H9 (cell line): Measurements from ENCODE around the gene HNRNPR. TPM values are rescaled to one million over a fixed set of nuclear protein-coding genes. Genes with fewer than 3 reads are reported as not detected.

Experiments
- DNase-seq: peaks from one replicate; pipeline ENCODE4 v3.0.0-alpha.2; 2017
- H2AFZ ChIP-seq: one replicate; pipeline ENCODE4 v1.6.1; 2013; ENCODE audit warnings: mild to moderate bottlenecking, low read length, control low read depth, moderate library complexity
- H2AK5ac ChIP-seq: 2 replicates; pipeline ENCODE4 v1.6.1; 2013; ENCODE audit warnings: low read length, control low read depth, mixed read lengths; ENCODE audit not compliant: insufficient read length
- H2BK120ac ChIP-seq: one replicate; pipeline ENCODE4 v1.6.1; 2013; ENCODE audit warnings: low read depth, mild to moderate bottlenecking, low read length, control low read depth, inconsistent platforms; ENCODE audit not compliant: poor library complexity, severe bottlenecking
- H2BK12ac ChIP-seq: 2 replicates; pipeline ENCODE4 v1.6.1; 2013; ENCODE audit warnings: low read length, control low read depth, mixed read lengths, low read depth; ENCODE audit not compliant: insufficient read length
- H2BK15ac ChIP-seq: 2 replicates; pipeline ENCODE4 v1.6.1; 2013; ENCODE audit warnings: low read depth, low read length, control low read depth
- H2BK20ac ChIP-seq: one replicate; pipeline ENCODE4 v1.6.1; 2013; ENCODE audit warnings: low read depth, mild to moderate bottlenecking, low read length, control low read depth, inconsistent platforms; ENCODE audit not compliant: poor library complexity, severe bottlenecking
- H2BK5ac ChIP-seq: 2 replicates; pipeline ENCODE4 v1.6.1; 2013; ENCODE audit warnings: low read length, control low read depth, mixed read lengths; ENCODE audit not compliant: insufficient read length
- H3K14ac ChIP-seq: 2 replicates; pipeline ENCODE4 v1.6.1; 2013; ENCODE audit warnings: low read length, control low read depth; ENCODE audit not compliant: insufficient read depth
- H3K18ac ChIP-seq: 2 replicates; pipeline ENCODE4 v1.6.1; 2013; ENCODE audit warnings: low read depth, mild to moderate bottlenecking, mixed read lengths, low read length, control low read depth; ENCODE audit not compliant: insufficient read length
- H3K23ac ChIP-seq: 2 replicates; pipeline ENCODE4 v1.6.1; 2013; ENCODE audit warnings: low read length, control low read depth, mixed read lengths, low read depth; ENCODE audit not compliant: insufficient read length
- H3K23me2 ChIP-seq: 2 replicates; pipeline ENCODE4 v1.6.1; 2013; ENCODE audit warnings: low read depth, mild to moderate bottlenecking, mixed read lengths, low read length, control low read depth; ENCODE audit not compliant: insufficient read length, poor library complexity, severe bottlenecking
- H3K27ac ChIP-seq: 2 replicates; pipeline ENCODE4 v1.5.1; 2013; ENCODE audit warnings: low read length, control low read depth, mixed read lengths, low read depth; ENCODE audit not compliant: insufficient read length
- H3K27me3 ChIP-seq: 2 replicates; pipeline ENCODE4 v1.6.1; 2013; ENCODE audit warnings: low read length, control low read depth, inconsistent platforms; ENCODE audit not compliant: insufficient read depth
- H3K4ac ChIP-seq: 2 replicates; pipeline ENCODE4 v1.6.1; 2013; ENCODE audit warnings: low read depth, mild to moderate bottlenecking, control low read depth, inconsistent platforms, low read length, moderate library complexity
- H3K4me1 ChIP-seq: 2 replicates; pipeline ENCODE4 v1.6.1; 2013; ENCODE audit warnings: low read length, control low read depth, inconsistent platforms; ENCODE audit not compliant: insufficient read depth
- H3K4me2 ChIP-seq: 2 replicates; pipeline ENCODE4 v1.6.1; 2013; ENCODE audit warnings: low read length, control low read depth, mixed read lengths; ENCODE audit not compliant: insufficient read length, insufficient read depth
- H3K56ac ChIP-seq: 2 replicates; pipeline ENCODE4 v1.6.1; 2013; ENCODE audit warnings: low read depth, mild to moderate bottlenecking, mixed read lengths, low read length, control low read depth; ENCODE audit not compliant: insufficient read length
- H3K79me1 ChIP-seq: 2 replicates; pipeline ENCODE4 v1.6.1; 2013; ENCODE audit warnings: low read depth, mild to moderate bottlenecking, moderate library complexity, low read length, control low read depth, inconsistent platforms; ENCODE audit not compliant: insufficient read depth, poor library complexity, severe bottlenecking
- H3K79me2 ChIP-seq: 2 replicates; pipeline ENCODE4 v1.6.1; 2013; ENCODE audit warnings: low read length, control low read depth, inconsistent platforms; ENCODE audit not compliant: insufficient read depth
- H3K9ac ChIP-seq: 2 replicates; pipeline ENCODE4 v1.6.1; 2013; ENCODE audit warnings: low read length, control low read depth, mixed read lengths; ENCODE audit not compliant: insufficient read length; ENCODE audit errors: extremely low read depth
- H3K9me3 ChIP-seq: one replicate; pipeline ENCODE4 v1.6.1; 2013; ENCODE audit warnings: low read depth, low read length, inconsistent platforms; ENCODE audit not compliant: control insufficient read depth
- H3T11ph ChIP-seq: one replicate; pipeline ENCODE4 v1.6.1; 2013; ENCODE audit warnings: mild to moderate bottlenecking, low read length, control low read depth, inconsistent platforms
- H4K20me1 ChIP-seq: one replicate; pipeline ENCODE4 v1.6.1; 2013; ENCODE audit not compliant: control insufficient read depth, insufficient read length, insufficient read depth
- H4K5ac ChIP-seq: 2 replicates; pipeline ENCODE4 v1.6.1; 2013; ENCODE audit warnings: low read depth, mild to moderate bottlenecking, mixed read lengths, low read length, control low read depth; ENCODE audit not compliant: insufficient read length
- H4K8ac ChIP-seq: replicated peaks from 2 replicates; pipeline ENCODE4 v1.6.1; 2013; ENCODE audit warnings: low read length, control low read depth, mixed read lengths, low read depth; ENCODE audit not compliant: insufficient read length
- H4K91ac ChIP-seq: 2 replicates; pipeline ENCODE4 v1.6.1; 2013; ENCODE audit warnings: low read depth, mild to moderate bottlenecking, moderate library complexity, mixed read lengths, low read length, control low read depth; ENCODE audit not compliant: insufficient read length
- H3K27ac Mint-ChIP-seq, 3 experiments: 2 replicates in 2 of 3; 3 replicates in 1 of 3; pipeline ENCODE4 v1.8.0; 2020 to 2021; ENCODE audit warnings: mixed read lengths in 3 of 3, mild to moderate bottlenecking in 1 of 3, moderate library complexity in 1 of 3
- H3K27me3 Mint-ChIP-seq: 2 replicates; pipeline ENCODE4 v1.8.0; 2021; ENCODE audit warnings: low read depth, mild to moderate bottlenecking, moderate library complexity, mixed read lengths
- H3K36me3 Mint-ChIP-seq, 3 experiments: 2 replicates in 2 of 3; 3 replicates in 1 of 3; pipeline ENCODE4 v1.8.0; 2020 to 2021; ENCODE audit warnings: low read depth in 3 of 3, mixed read lengths in 3 of 3; ENCODE audit not compliant: insufficient read depth in 1 of 3
- H3K4me1 Mint-ChIP-seq, 2 experiments: 2 replicates each; pipeline ENCODE4 v1.8.0; 2020; ENCODE audit warnings: mixed read lengths in 2 of 2
- H3K4me3 Mint-ChIP-seq, 2 experiments: 2 replicates in 1 of 2; 3 replicates in 1 of 2; pipeline ENCODE4 v1.8.0; 2020 to 2021; ENCODE audit warnings: mild to moderate bottlenecking in 2 of 2, mixed read lengths in 2 of 2, moderate library complexity in 1 of 2
- H3K9me3 Mint-ChIP-seq, 2 experiments: 2 replicates in 1 of 2; 3 replicates in 1 of 2; pipeline ENCODE4 v1.8.0; 2020; ENCODE audit warnings: mild to moderate bottlenecking in 2 of 2, mixed read lengths in 2 of 2, moderate library complexity in 1 of 2
- WGBS: extraction: QIAGEN DNeasy Blood & Tissue Kit; methylation state at CpG from one replicate; pipeline ENCODE4 v1.1.7; 2013; ENCODE audit warnings: missing lambda C conversion rate, low lambda C conversion rate, mixed read lengths; ENCODE audit not compliant: insufficient read length; ENCODE audit errors: extremely low coverage; 5-methylcytosine and 5-hydroxymethylcytosine counted together
- total RNA-seq: library from RNA; stranded (reverse); gene quantifications from 2 replicates; pipeline ENCODE4 v1.2.1, GENCODE V29; 2021
- TF ChIP-seq, protein P1 (sequence below): fragments of 200-600 bp; sonication (generic); conservative IDR thresholded peaks from 3 replicates; pipeline ENCODE4 v1.8.0; 2021; ENCODE audit warnings: antibody characterized with exemption, mild to moderate bottlenecking

The HNRNPR gene
- total RNA-seq, 1 experiment from 2014 or later, result 196 TPM

DNA sequence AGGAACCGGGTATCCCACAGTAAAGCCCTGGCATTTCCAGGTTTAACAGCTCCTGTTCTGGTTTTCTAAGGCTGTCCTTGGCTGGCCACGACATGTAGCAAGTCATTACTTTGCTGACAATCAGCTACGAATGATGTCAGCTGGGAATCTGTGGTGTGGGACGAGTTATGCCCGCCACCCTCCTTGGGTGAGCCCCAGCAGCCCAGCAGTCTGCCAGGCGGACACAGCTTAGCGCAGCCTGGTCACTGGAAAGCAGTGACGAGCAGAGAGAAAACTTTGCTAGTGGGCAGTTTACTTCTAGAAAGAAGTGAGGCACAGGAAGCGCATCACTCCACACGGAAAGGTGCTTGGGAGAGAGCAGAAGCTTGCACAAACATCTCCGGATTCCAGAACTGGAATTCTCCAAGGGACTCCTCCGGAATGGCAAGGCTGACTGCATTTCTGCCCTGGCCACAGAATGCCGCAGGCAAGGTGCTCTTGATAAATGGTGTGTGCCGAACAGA, 41.1 kb upstream of the HNRNPR start:
- no peak overlapping the region for H3K9ac ChIP-seq
- H3K27ac ChIP-seq, result no peak overlapping the region
- no peak overlapping the region for H4K8ac ChIP-seq
- DNase-seq, result no peak
- H2BK5ac ChIP-seq, result no peak overlapping the region
- H2BK120ac ChIP-seq, result no peak overlapping the region
- H3K27me3 Mint-ChIP-seq, result no peaks in the 10 kb centered on the region
- no peaks in the 10 kb centered on the region for H3K9me3 Mint-ChIP-seq
- H2AFZ ChIP-seq, result no peak overlapping the region
- no peak overlapping the region for H4K91ac ChIP-seq
- no peaks in the 10 kb centered on the region for H3K4me1 ChIP-seq
- no peaks in the 10 kb centered on the region for H4K20me1 ChIP-seq
- no peak overlapping the region for H2AK5ac ChIP-seq
- H3K56ac ChIP-seq, result no peak overlapping the region
- no peaks in the 10 kb centered on the region for H3K79me1 ChIP-seq
- H3K4me1 Mint-ChIP-seq, result no peaks in the 10 kb centered on the region
- H3K14ac ChIP-seq, result no peak overlapping the region
- no peak overlapping the region for H3K27ac Mint-ChIP-seq
- H3K4ac ChIP-seq, result no peak overlapping the region
- TF ChIP-seq, protein P1, sequence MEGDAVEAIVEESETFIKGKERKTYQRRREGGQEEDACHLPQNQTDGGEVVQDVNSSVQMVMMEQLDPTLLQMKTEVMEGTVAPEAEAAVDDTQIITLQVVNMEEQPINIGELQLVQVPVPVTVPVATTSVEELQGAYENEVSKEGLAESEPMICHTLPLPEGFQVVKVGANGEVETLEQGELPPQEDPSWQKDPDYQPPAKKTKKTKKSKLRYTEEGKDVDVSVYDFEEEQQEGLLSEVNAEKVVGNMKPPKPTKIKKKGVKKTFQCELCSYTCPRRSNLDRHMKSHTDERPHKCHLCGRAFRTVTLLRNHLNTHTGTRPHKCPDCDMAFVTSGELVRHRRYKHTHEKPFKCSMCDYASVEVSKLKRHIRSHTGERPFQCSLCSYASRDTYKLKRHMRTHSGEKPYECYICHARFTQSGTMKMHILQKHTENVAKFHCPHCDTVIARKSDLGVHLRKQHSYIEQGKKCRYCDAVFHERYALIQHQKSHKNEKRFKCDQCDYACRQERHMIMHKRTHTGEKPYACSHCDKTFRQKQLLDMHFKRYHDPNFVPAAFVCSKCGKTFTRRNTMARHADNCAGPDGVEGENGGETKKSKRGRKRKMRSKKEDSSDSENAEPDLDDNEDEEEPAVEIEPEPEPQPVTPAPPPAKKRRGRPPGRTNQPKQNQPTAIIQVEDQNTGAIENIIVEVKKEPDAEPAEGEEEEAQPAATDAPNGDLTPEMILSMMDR, result no peak
- H4K5ac ChIP-seq, result no peak overlapping the region
- H2BK20ac ChIP-seq, result no peak overlapping the region
- no peaks in the 10 kb centered on the region for H3K9me3 ChIP-seq
- H3K18ac ChIP-seq, result no peak overlapping the region
- no peak overlapping the region for H3K23ac ChIP-seq
- H2BK12ac ChIP-seq, result no peak overlapping the region
- no peak overlapping the region for H3K4me2 ChIP-seq
- no peaks in the 10 kb centered on the region for H3K79me2 ChIP-seq
- no peak overlapping the region for H3T11ph ChIP-seq
- H2BK15ac ChIP-seq, result no peak overlapping the region
- H3K27me3 ChIP-seq, result peaks cover 36% of the 10 kb centered on the region
- H3K36me3 Mint-ChIP-seq, result no peaks in the 10 kb centered on the region
- WGBS, result no CpG with 5 or more reads among the region's 14 CpGs
- no peak overlapping the region for H3K4me3 Mint-ChIP-seq
- no peaks in the 10 kb centered on the region for H3K23me2 ChIP-seq
